Pancreas (tissue), 10 donors: ENCODE results near the gene CXCL1. TPM values are rescaled to one million over a fixed set of nuclear protein-coding genes. Genes with fewer than 3 reads are reported as not detected.

Source experiments
- ATAC-seq, 4 donors: fragments of 200-7000 bp; cut with Tn5 transposase; one replicate each; pipeline versions ENCODE4 v1.8.0 to v1.9.1; 2020; ENCODE audit warnings: mild to moderate bottlenecking in 4 of 4, moderate library complexity in 4 of 4
- DNase-seq, 6 donors: peaks; one replicate each; pipeline ENCODE4 v3.0.0-alpha.2; 2020
- FAIRE-seq: peaks from 2 replicates; lab custom pipeline; 2012; peaks lifted over from hg19 to GRCh38; lab: Jason Lieb, UNC
- H3K27ac ChIP-seq, 4 donors: fragments of 200-600 bp; sonication (generic); 1 replicate in 3 of 4; 2 replicates in 1 of 4; pipeline versions ENCODE4 v1.5.0 to v1.8.0; 2020
- H3K27me3 ChIP-seq, 4 donors: fragments of 200-600 bp; one replicate each; pipeline ENCODE4 v1.8.0; 2021
- H3K36me3 ChIP-seq, 3 donors: fragments of 200-600 bp; sonication (generic) in 1 of 3; one replicate each; pipeline versions ENCODE4 v1.5.0 to v1.8.0; 2020 to 2021
- H3K4me1 ChIP-seq, 3 donors: fragments of 200-600 bp; one replicate each; pipeline ENCODE4 v1.8.0; 2021
- H3K4me3 ChIP-seq, 4 donors: fragments of 200-600 bp; sonication (generic) in 2 of 4; one replicate each; pipeline versions ENCODE4 v1.5.0 to v1.8.0; 2020 to 2021
- H3K9me3 ChIP-seq, 4 donors: fragments of 200-600 bp; one replicate each; pipeline ENCODE4 v1.8.0; 2021
- CTCF ChIP-seq, 4 donors: fragments of 200-600 bp; sonication (generic) in 3 of 4; IDR thresholded peaks; one replicate each; pipeline versions ENCODE4 v1.5.0 to v1.8.0; 2021; ENCODE audit warnings: antibody characterized with exemption in 4 of 4
- WGBS, 2 donors: extraction: QIAGEN DNeasy Blood & Tissue Kit; methylation state at CpG; one replicate each; pipeline ENCODE4 v1.1.7; 2013; 5-methylcytosine and 5-hydroxymethylcytosine counted together
- intact Hi-C, 3 donors: fragments of 100-400 bp; cut with DNase I; formaldehyde crosslinking; loops; one replicate each; pipeline versions ENCODE4 v1.11.1 to v1.14.2; 2022
- polyA plus RNA-seq, 2 donors: library from polyadenylated mRNA; stranded (reverse); fragments of 200-250 nt; gene quantifications; one replicate each; pipeline ENCODE4 v1.2.3, GENCODE V29; 2013
- total RNA-seq, 6 donors: library from RNA; stranded (reverse); fragmentation: NEBNext Ultra II Directional in 4 of 6; extraction: Animal tissue kit (Norgen Biotek cat#: 25700) in 4 of 6; gene quantifications; one replicate each; pipeline versions ENCODE4 v1.2.1 to v1.2.4, GENCODE V29; 2021 to 2023
- donor health status: healthy with polysubstance abuse.
- donor health status: DM: no; HTN: no; CAD: no; lungs with moderate emphysema.
- donor health status: DM: no; HTN: no; CAD: no.
- donor health status: control.
- donor health status: control.
- donor health status: Bipolar disorder and iron deficiency.
- donor health status: DM: yes; HTN: yes; CAD: no.
- donor health status: DM: no; HTN: no; CAD: no.
- donor health status: DM: no; HTN: no; CAD: no.
- donor health status: DM: yes; HTN: yes; CAD: no.

The CXCL1 gene
- total and polyA plus RNA-seq, 8 donors: 2.5 to 35.4 (median 16.8) TPM

GRCh38 chr4:73853718-73854473 is 15.3 kb upstream of the CXCL1 start:
- WGBS, 2 donors: 33 to 59% methylated on average over 7 to 8 of the region's 8 CpGs
- intact Hi-C loops: no loop called here
- no peak for TF ChIP-seq CTCF (IDR thresholded peaks at IDR 0.05)
- ATAC-seq (no peak), FAIRE-seq (no peak), DNase-seq (peak in 1 of 6 donors; percentile 39)
- H3K36me3 ChIP-seq: no peaks in the 10 kb centered on the region
- H3K27me3 ChIP-seq: peaks cover 0 to 3% (median 0%) of the 10 kb centered on the region in 4 donors
- no peaks in the 10 kb centered on the region for H3K4me1 ChIP-seq
- no peak overlapping the region for H3K4me3 ChIP-seq
- no peak overlapping the region for H3K27ac ChIP-seq
- H3K9me3 ChIP-seq: no peaks in the 10 kb centered on the region

- DNase-seq: no peak
- peak in 1 of 4 donors; percentile 24 for ATAC-seq
- no peaks in the 10 kb centered on the region for H3K36me3 ChIP-seq
- H3K27me3 ChIP-seq: peaks cover 0 to 3% (median 0%) of the 10 kb centered on the region in 4 donors
- H3K4me1 ChIP-seq: peaks cover 0 to 7% (median 0%) of the 10 kb centered on the region in 3 donors
- no peak overlapping the region for H3K4me3 ChIP-seq
- H3K9me3 ChIP-seq: no peaks in the 10 kb centered on the region
- no peak for FAIRE-seq
- intact Hi-C loops: no loop called here
- WGBS, 2 donors: 46 to 55% methylated on average over 4 of the region's 4 CpGs
- peak overlapping the region in 1 of 4 donors; percentile 53 for H3K27ac ChIP-seq
- no peak for TF ChIP-seq CTCF (IDR thresholded peaks at IDR 0.05)
Measured at GRCh38 chr4:73855406-73855805, 13.8 kb upstream of the CXCL1 start.

GRCh38 chr4:73856518-73856917 is 12.7 kb upstream of the CXCL1 start:
- intact Hi-C loops: no loop called here
- peak overlapping the region in 1 of 4 donors; percentile 53 for H3K27ac ChIP-seq
- H3K27me3 ChIP-seq: peaks cover 0 to 3% (median 0%) of the 10 kb centered on the region in 4 donors
- FAIRE-seq (no peak), ATAC-seq (peak; percentile 32 to 79 (median 77)), DNase-seq (no peak)
- H3K4me3 ChIP-seq: no peak overlapping the region
- H3K9me3 ChIP-seq: no peaks in the 10 kb centered on the region
- H3K4me1 ChIP-seq: peaks cover 0 to 7% (median 0%) of the 10 kb centered on the region in 3 donors
- TF ChIP-seq CTCF (IDR thresholded peaks at IDR 0.05): no peak
- H3K36me3 ChIP-seq: no peaks in the 10 kb centered on the region

- H3K36me3 ChIP-seq: no peaks in the 10 kb centered on the region
- peak in 2 of 4 donors; percentile 26 to 31 for ATAC-seq
Measured at GRCh38 chr4:73859614-73860088, 9.5 kb upstream of the CXCL1 start.

More at GRCh38 chr4:73859614-73860088, 9.5 kb upstream of the CXCL1 start:
- peaks cover 0 to 3% (median 0%) of the 10 kb centered on the region in 4 donors for H3K27me3 ChIP-seq
- peaks cover 0 to 7% (median 0%) of the 10 kb centered on the region in 3 donors for H3K4me1 ChIP-seq
- no peak overlapping the region for H3K27ac ChIP-seq
- DNase-seq (no peak), FAIRE-seq (no peak)
- no peak overlapping the region for H3K4me3 ChIP-seq
- no peak for TF ChIP-seq CTCF (IDR thresholded peaks at IDR 0.05)
- H3K9me3 ChIP-seq: no peaks in the 10 kb centered on the region
- intact Hi-C loops: loop anchor here in 2 of 3 donors (10.0 kb wide), 1 partner anchor 195 kb away; no protein-coding TSS in a partner anchor
